ENCODE measurements around the gene INPP5E. TPM values are rescaled to one million over a fixed set of nuclear protein-coding genes. Genes with fewer than 3 reads are reported as not detected.

INPP5E gene
- total RNA-seq, 1 experiment from 2014 or later, result 10.7 TPM

DNA sequence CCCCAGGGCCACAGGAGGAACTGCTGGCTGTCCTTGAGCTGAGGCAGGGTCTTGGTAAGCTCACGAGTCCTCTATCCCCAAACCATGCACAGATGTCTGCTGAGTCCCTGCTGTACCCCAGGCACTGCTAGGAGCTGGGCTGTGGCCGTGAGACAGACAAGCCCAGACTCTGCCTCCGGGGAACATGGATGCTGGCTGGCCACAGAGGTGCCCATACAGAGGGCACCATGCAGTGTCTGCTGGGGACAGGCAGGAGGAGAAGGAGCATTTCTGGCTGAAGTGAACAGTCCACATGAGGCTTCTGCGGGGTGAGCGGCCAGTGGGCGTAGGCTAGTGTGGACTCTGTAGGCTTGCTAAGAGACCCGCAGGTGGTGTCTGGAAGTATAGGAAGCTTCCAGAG, 48.0 kb upstream of the INPP5E start:
- Histone ChIP-seq H2AFZ (ENCODE audit: low read length) (no peak overlapping the region), H3K9me2 (replicated peaks; ENCODE audit: low read length) (no peaks in the 10 kb centered on the region), H3K4me2 (ENCODE audit: low read length) (no peak overlapping the region), H3K36me3 (ENCODE audit: low read depth, low read length) (no peaks in the 10 kb centered on the region), H3K4me3 (ENCODE audit: low read length) (no peak overlapping the region), H4K20me1 (ENCODE audit: low read length) (no peaks in the 10 kb centered on the region), H3F3A (ENCODE audit: low read length, unreplicated experiment) (no peaks in the 10 kb centered on the region), H3K9me3 (ENCODE audit: low read length) (no peaks in the 10 kb centered on the region), H3K9ac (ENCODE audit: low read length) (no peak overlapping the region), H3K79me2 (ENCODE audit: low read length) (peaks cover 2% of the 10 kb centered on the region), H3K27ac (ENCODE audit: low read length) (no peak overlapping the region), H3K27me3 (ENCODE audit: low read length) (no peaks in the 10 kb centered on the region), H3K4me1 (ENCODE audit: insufficient read depth, low read length) (peaks cover 3% of the 10 kb centered on the region; the same call in 1 of the 2 replicates)
- intact Hi-C loops (cut with micrococcal nuclease), result loop anchor here (1.0 to 10.0 kb wide), 3 partner anchors 57 to 205 kb away; partner anchors contain the start of gene NOTCH1
- no peak for DNase-seq
- TF ChIP-seq EZH2phosphoT487 (IDR thresholded peaks at IDR 0.05; ENCODE audit: borderline replicate concordance, low read length), result no peak
- TF ChIP-seq, protein P1, sequence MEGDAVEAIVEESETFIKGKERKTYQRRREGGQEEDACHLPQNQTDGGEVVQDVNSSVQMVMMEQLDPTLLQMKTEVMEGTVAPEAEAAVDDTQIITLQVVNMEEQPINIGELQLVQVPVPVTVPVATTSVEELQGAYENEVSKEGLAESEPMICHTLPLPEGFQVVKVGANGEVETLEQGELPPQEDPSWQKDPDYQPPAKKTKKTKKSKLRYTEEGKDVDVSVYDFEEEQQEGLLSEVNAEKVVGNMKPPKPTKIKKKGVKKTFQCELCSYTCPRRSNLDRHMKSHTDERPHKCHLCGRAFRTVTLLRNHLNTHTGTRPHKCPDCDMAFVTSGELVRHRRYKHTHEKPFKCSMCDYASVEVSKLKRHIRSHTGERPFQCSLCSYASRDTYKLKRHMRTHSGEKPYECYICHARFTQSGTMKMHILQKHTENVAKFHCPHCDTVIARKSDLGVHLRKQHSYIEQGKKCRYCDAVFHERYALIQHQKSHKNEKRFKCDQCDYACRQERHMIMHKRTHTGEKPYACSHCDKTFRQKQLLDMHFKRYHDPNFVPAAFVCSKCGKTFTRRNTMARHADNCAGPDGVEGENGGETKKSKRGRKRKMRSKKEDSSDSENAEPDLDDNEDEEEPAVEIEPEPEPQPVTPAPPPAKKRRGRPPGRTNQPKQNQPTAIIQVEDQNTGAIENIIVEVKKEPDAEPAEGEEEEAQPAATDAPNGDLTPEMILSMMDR (conservative IDR thresholded peaks at IDR 0.05; ENCODE audit: low read depth, low read length), result no peak
- TF ChIP-seq EZH2 (IDR thresholded peaks at IDR 0.05; ENCODE audit: low read length, unreplicated experiment), result no peak
- CTCF ChIA-PET, result interaction anchor here (0.7 kb wide), 1 partner anchor 42 kb away, joined by 6 read pairs; no protein-coding TSS in a partner anchor
- POLR2A ChIA-PET (ENCODE audit: unreplicated experiment), result no interaction called here
- no TSS peak for BruUV-seq (replicated peaks)
- ATAC-seq, result no peak

DNA sequence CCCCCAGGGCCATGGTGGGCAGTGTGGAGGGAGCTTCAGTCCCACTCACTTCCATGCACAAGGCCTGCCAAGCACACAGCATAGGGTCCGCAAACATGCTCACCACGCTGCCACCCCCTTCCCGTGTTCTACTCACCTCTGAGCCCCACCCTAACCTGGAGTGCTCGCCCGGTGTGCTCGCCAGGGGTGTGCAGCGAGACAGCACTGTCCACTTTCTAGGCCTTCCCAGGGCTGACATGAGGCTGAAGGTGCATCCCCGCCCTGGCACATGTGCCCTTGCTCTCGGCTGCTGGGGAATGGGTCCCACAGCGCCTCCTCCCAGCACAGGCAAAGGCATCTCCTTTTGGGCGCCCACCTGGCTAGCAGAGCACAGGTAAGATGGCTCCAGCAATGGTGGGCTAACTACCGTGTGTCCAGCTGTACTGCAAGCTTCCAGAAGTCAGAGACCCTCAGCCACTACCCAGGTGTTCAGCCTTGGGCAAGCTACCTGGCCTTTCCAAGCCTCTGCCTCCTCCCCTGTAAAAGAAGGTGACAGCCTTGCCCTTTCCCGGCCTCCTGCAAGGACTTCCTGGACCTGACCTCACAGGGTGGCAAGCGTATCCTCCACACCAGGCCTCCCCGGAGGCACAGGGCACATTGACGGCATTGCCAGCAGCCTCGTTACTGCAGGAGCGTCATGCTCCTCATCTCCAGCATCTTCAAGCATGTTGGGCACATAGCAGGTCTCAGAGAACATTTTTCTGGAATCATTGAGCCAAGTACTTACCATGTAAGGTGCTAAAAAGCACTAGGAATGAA, 47.4 kb upstream of the INPP5E start:
- BruUV-seq (replicated peaks), result no TSS peak
- Histone ChIP-seq H3K79me2 (ENCODE audit: low read length) (peaks cover 8% of the 10 kb centered on the region), H3K36me3 (ENCODE audit: low read depth, low read length) (no peaks in the 10 kb centered on the region), H3K4me3 (ENCODE audit: low read length) (no peak overlapping the region), H3K4me1 (ENCODE audit: insufficient read depth, low read length) (peaks cover 3% of the 10 kb centered on the region; the same call in 1 of the 2 replicates), H3K27me3 (ENCODE audit: low read length) (no peaks in the 10 kb centered on the region), H3K27ac (ENCODE audit: low read length) (no peak overlapping the region), H3K9me2 (replicated peaks; ENCODE audit: low read length) (no peaks in the 10 kb centered on the region), H3K9ac (ENCODE audit: low read length) (no peak overlapping the region), H2AFZ (ENCODE audit: low read length) (no peak overlapping the region), H3K9me3 (ENCODE audit: low read length) (no peaks in the 10 kb centered on the region), H3K4me2 (ENCODE audit: low read length) (no peak overlapping the region), H3F3A (ENCODE audit: low read length, unreplicated experiment) (no peaks in the 10 kb centered on the region), H4K20me1 (ENCODE audit: low read length) (peaks cover 4% of the 10 kb centered on the region)
- TF ChIP-seq EZH2phosphoT487 (IDR thresholded peaks at IDR 0.05; ENCODE audit: borderline replicate concordance, low read length), result no peak
- no peak for TF ChIP-seq EZH2 (IDR thresholded peaks at IDR 0.05; ENCODE audit: low read length, unreplicated experiment)
- TF ChIP-seq, protein P1 (conservative IDR thresholded peaks at IDR 0.05; ENCODE audit: low read depth, low read length), result no peak
- intact Hi-C loops (cut with micrococcal nuclease), result loop anchor here (5.0 to 10.0 kb wide), 2 partner anchors 58 to 205 kb away; partner anchors contain the start of gene NOTCH1
- POLR2A ChIA-PET (ENCODE audit: unreplicated experiment), result no interaction called here
- DNase-seq (no peak), ATAC-seq (no peak)
- CTCF ChIA-PET, result interaction anchor here (0.7 kb wide), 1 partner anchor 42 kb away, joined by 6 read pairs; no protein-coding TSS in a partner anchor

DNA sequence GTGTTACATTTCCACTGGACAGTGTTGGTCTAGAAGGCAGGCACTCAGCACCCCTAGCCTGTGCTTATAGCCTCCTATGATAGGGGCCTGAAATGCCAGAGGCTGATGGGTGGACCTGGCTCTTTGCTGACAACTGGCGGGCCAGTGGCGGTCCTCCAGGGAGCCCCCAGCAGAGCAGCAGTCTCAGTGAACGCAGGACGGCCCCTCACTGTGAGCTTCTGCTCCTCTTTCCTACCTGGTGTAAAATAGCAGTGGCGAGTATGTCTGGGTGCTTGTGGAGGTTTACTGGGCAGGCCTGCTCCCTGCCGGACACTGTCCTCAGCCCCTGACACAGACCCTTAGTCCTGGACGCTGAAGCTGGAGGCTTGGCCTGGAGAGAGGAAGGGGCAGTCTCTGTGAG, 46.5 kb upstream of the INPP5E start:
- H3K27ac ChIP-seq (ENCODE audit: low read length), result no peak overlapping the region
- intact Hi-C loops (cut with micrococcal nuclease), result loop anchor here (5.0 to 10.0 kb wide), 2 partner anchors 59 to 206 kb away; partner anchors contain the start of gene NOTCH1
- no peak for ATAC-seq

More for the DNA sequence above, 46.5 kb upstream of the INPP5E start:
- ChIA-PET CTCF (no interaction called here), POLR2A (ENCODE audit: unreplicated experiment) (no interaction called here)
- Histone ChIP-seq H3K4me2 (ENCODE audit: low read length) (no peak overlapping the region), H3K9me2 (replicated peaks; ENCODE audit: low read length) (no peaks in the 10 kb centered on the region), H3K27me3 (ENCODE audit: low read length) (no peaks in the 10 kb centered on the region), H3F3A (ENCODE audit: low read length, unreplicated experiment) (no peaks in the 10 kb centered on the region), H3K4me3 (ENCODE audit: low read length) (no peak overlapping the region), H2AFZ (ENCODE audit: low read length) (no peak overlapping the region), H3K79me2 (ENCODE audit: low read length) (peaks cover 17% of the 10 kb centered on the region), H3K4me1 (ENCODE audit: insufficient read depth, low read length) (peaks cover 7% of the 10 kb centered on the region; the same call in 1 of the 2 replicates), H3K36me3 (ENCODE audit: low read depth, low read length) (no peaks in the 10 kb centered on the region), H4K20me1 (ENCODE audit: low read length) (peaks cover 13% of the 10 kb centered on the region), H3K9me3 (ENCODE audit: low read length) (no peaks in the 10 kb centered on the region), H3K9ac (ENCODE audit: low read length) (no peak overlapping the region)
- TF ChIP-seq EZH2 (IDR thresholded peaks at IDR 0.05; ENCODE audit: low read length, unreplicated experiment) (no peak), EZH2phosphoT487 (IDR thresholded peaks at IDR 0.05; ENCODE audit: borderline replicate concordance, low read length) (no peak)
- TF ChIP-seq, protein P1 (conservative IDR thresholded peaks at IDR 0.05; ENCODE audit: low read depth, low read length), result no peak
- no peak for DNase-seq
- BruUV-seq (replicated peaks), result no TSS peak

Data from PC-3 (cell line).